ENCODE measurements around the gene CACNA2D3.

The CACNA2D3 gene

GRCh38 chr3:54873059-54874010 is 751.0 kb downstream of the CACNA2D3 start:
- H3K27ac ChIP-seq (ENCODE audit: low read length): no peak overlapping the region

GRCh38 chr3:54874816-54875556 is 752.6 kb downstream of the CACNA2D3 start:
- DNase-seq: no peak
- H3K4me2 ChIP-seq (ENCODE audit: low read depth, low read length): no peak overlapping the region
- no peak overlapping the region for H3K9ac ChIP-seq (ENCODE audit: low read length)
- no peaks in the 10 kb centered on the region for H3K9me2 ChIP-seq (replicated peaks; ENCODE audit: insufficient read depth, low read length)
- TF ChIP-seq, protein P1, sequence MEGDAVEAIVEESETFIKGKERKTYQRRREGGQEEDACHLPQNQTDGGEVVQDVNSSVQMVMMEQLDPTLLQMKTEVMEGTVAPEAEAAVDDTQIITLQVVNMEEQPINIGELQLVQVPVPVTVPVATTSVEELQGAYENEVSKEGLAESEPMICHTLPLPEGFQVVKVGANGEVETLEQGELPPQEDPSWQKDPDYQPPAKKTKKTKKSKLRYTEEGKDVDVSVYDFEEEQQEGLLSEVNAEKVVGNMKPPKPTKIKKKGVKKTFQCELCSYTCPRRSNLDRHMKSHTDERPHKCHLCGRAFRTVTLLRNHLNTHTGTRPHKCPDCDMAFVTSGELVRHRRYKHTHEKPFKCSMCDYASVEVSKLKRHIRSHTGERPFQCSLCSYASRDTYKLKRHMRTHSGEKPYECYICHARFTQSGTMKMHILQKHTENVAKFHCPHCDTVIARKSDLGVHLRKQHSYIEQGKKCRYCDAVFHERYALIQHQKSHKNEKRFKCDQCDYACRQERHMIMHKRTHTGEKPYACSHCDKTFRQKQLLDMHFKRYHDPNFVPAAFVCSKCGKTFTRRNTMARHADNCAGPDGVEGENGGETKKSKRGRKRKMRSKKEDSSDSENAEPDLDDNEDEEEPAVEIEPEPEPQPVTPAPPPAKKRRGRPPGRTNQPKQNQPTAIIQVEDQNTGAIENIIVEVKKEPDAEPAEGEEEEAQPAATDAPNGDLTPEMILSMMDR (IDR thresholded peaks at IDR 0.05; ENCODE audit: low read length): no peak
- TF ChIP-seq EZH2phosphoT487 (IDR thresholded peaks at IDR 0.05; ENCODE audit: low read length): no peak
- no peak for TF ChIP-seq EZH2 (optimal IDR thresholded peaks at IDR 0.05; ENCODE audit: low read depth, low read length)
- H3K9me3 ChIP-seq (replicated peaks; ENCODE audit: insufficient read depth, low read length): no peaks in the 10 kb centered on the region
- no peak overlapping the region for H2AFZ ChIP-seq (ENCODE audit: low read length)
- no peaks in the 10 kb centered on the region for H3K79me2 ChIP-seq (ENCODE audit: low read length)
- no peaks in the 10 kb centered on the region for H3K27me3 ChIP-seq (replicated peaks; ENCODE audit: insufficient read depth, low read length)
- H3K36me3 ChIP-seq (replicated peaks; ENCODE audit: insufficient read depth, low read length): no peaks in the 10 kb centered on the region
- no peak overlapping the region for H3K27ac ChIP-seq (ENCODE audit: low read length)
- H3K4me3 ChIP-seq (ENCODE audit: low read length): no peak overlapping the region
- H3K4me1 ChIP-seq (ENCODE audit: low read length): no peaks in the 10 kb centered on the region
- H3F3A ChIP-seq (ENCODE audit: insufficient read depth, low read length): no peaks in the 10 kb centered on the region
- no peaks in the 10 kb centered on the region for H4K20me1 ChIP-seq (ENCODE audit: insufficient read depth, low read length)

More at GRCh38 chr3:54873059-54874010, 751.0 kb downstream of the CACNA2D3 start:
- no peak overlapping the region for H3K4me2 ChIP-seq (ENCODE audit: low read depth, low read length)
- H3K4me1 ChIP-seq (ENCODE audit: low read length): no peaks in the 10 kb centered on the region
- H3K9me3 ChIP-seq (replicated peaks; ENCODE audit: insufficient read depth, low read length): no peaks in the 10 kb centered on the region
- DNase-seq: no peak
- no peaks in the 10 kb centered on the region for H3K27me3 ChIP-seq (replicated peaks; ENCODE audit: insufficient read depth, low read length)
- H3K36me3 ChIP-seq (replicated peaks; ENCODE audit: insufficient read depth, low read length): no peaks in the 10 kb centered on the region
- H3K4me3 ChIP-seq (ENCODE audit: low read length): no peak overlapping the region
- no peaks in the 10 kb centered on the region for H3K9me2 ChIP-seq (replicated peaks; ENCODE audit: insufficient read depth, low read length)
- no peak for TF ChIP-seq EZH2phosphoT487 (IDR thresholded peaks at IDR 0.05; ENCODE audit: low read length)
- TF ChIP-seq EZH2 (optimal IDR thresholded peaks at IDR 0.05; ENCODE audit: low read depth, low read length): no peak
- TF ChIP-seq, protein P1 (IDR thresholded peaks at IDR 0.05; ENCODE audit: low read length): no peak
- no peaks in the 10 kb centered on the region for H3K79me2 ChIP-seq (ENCODE audit: low read length)
- H2AFZ ChIP-seq (ENCODE audit: low read length): no peak overlapping the region
- H3K9ac ChIP-seq (ENCODE audit: low read length): no peak overlapping the region
- H3F3A ChIP-seq (ENCODE audit: insufficient read depth, low read length): no peaks in the 10 kb centered on the region
- H4K20me1 ChIP-seq (ENCODE audit: insufficient read depth, low read length): no peaks in the 10 kb centered on the region

DNA sequence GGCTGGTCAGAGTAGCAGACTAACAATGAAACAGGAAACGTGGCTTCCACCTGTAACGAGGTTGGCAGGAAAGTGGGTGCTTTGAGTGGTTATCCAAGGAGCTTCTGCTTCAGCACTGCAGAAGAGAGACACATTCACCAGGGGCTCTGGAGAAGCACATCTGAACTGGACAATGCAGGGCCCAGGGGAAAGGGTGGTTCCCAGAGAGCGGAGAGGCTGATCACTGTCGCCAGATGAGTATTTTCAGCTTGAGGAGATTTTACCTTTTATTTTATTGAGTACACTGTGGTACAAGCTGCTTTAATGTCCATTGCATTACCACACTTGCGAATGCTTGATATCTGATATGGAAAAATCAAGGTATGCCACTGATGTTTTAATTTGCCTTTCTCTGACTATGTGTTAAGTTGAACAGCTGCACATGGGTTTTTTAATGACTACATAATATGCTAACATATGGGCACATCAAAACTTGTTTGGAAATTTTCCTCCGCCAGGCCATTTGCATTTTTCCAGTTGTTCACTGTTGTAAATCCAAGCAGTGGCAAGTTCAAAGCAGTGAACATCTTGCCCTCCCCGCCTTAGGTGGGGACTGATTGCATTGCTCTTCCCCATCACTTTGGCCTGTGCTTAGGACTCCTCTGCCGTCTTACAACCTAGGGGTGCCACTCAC is 753.4 kb downstream of the CACNA2D3 start:
- no peaks in the 10 kb centered on the region for H3K4me1 ChIP-seq (ENCODE audit: low read length)
- H2AFZ ChIP-seq (ENCODE audit: low read length): no peak overlapping the region
- H4K20me1 ChIP-seq (ENCODE audit: insufficient read depth, low read length): no peaks in the 10 kb centered on the region
- no peaks in the 10 kb centered on the region for H3K36me3 ChIP-seq (replicated peaks; ENCODE audit: insufficient read depth, low read length)
- no peak for DNase-seq
- no peak overlapping the region for H3K9ac ChIP-seq (ENCODE audit: low read length)
- no peaks in the 10 kb centered on the region for H3K9me2 ChIP-seq (replicated peaks; ENCODE audit: insufficient read depth, low read length)
- TF ChIP-seq, protein P1 (IDR thresholded peaks at IDR 0.05; ENCODE audit: low read length): no peak
- no peak for TF ChIP-seq EZH2 (optimal IDR thresholded peaks at IDR 0.05; ENCODE audit: low read depth, low read length)
- TF ChIP-seq EZH2phosphoT487 (IDR thresholded peaks at IDR 0.05; ENCODE audit: low read length): no peak
- no peaks in the 10 kb centered on the region for H3F3A ChIP-seq (ENCODE audit: insufficient read depth, low read length)
- H3K4me3 ChIP-seq (ENCODE audit: low read length): no peak overlapping the region
- no peak overlapping the region for H3K27ac ChIP-seq (ENCODE audit: low read length)
- H3K79me2 ChIP-seq (ENCODE audit: low read length): no peaks in the 10 kb centered on the region
- no peaks in the 10 kb centered on the region for H3K9me3 ChIP-seq (replicated peaks; ENCODE audit: insufficient read depth, low read length)
- no peaks in the 10 kb centered on the region for H3K27me3 ChIP-seq (replicated peaks; ENCODE audit: insufficient read depth, low read length)
- H3K4me2 ChIP-seq (ENCODE audit: low read depth, low read length): no peak overlapping the region
